DND-41 (cell line): ENCODE measurements around the gene PTPRC.

Experiments used
- ATAC-seq: fragments of 200-7000 bp; cut with Tn5 transposase; 3 replicates; pipeline ENCODE4 v1.9.1; 2021; ENCODE audit warnings: low read depth; ENCODE audit not compliant: insufficient read depth
- DNase-seq: peaks from one replicate; pipeline ENCODE4 v3.0.0-alpha.2; 2020
- H2AFZ ChIP-seq: 2 replicates; pipeline ENCODE4 v1.6.0; 2012; ENCODE audit warnings: low read depth, low read length
- H3K27ac ChIP-seq: 2 replicates; pipeline ENCODE4 v1.5.1; 2012; ENCODE audit warnings: low read length, inconsistent platforms
- H3K27me3 ChIP-seq: fragments of 200-600 bp; sonication (generic); 2 replicates; pipeline ENCODE4 v1.6.0; 2012; ENCODE audit warnings: low read length, mild to moderate bottlenecking, inconsistent platforms; ENCODE audit not compliant: insufficient read depth, poor library complexity
- H3K36me3 ChIP-seq: 2 replicates; pipeline ENCODE4 v1.5.1; 2012; ENCODE audit warnings: low read length, inconsistent platforms; ENCODE audit not compliant: insufficient read depth
- H3K4me1 ChIP-seq: 2 replicates; pipeline ENCODE4 v1.5.1; 2012; ENCODE audit warnings: mild to moderate bottlenecking, low read length; ENCODE audit not compliant: insufficient read depth
- H3K4me2 ChIP-seq: 2 replicates; pipeline ENCODE4 v1.6.0; 2012; ENCODE audit warnings: mild to moderate bottlenecking, moderate library complexity, low read length, inconsistent platforms; ENCODE audit not compliant: insufficient read depth
- H3K4me3 ChIP-seq, 2 experiments: fragments of 200-600 bp in 1 of 2; shearing (Covaris generic) in 1 of 2; 2 replicates each; pipeline ENCODE4 v1.5.1; 2012 to 2016; ENCODE audit warnings: inconsistent platforms in 2 of 2, low read length in 2 of 2, mild to moderate bottlenecking in 2 of 2, low read depth in 1 of 2, moderate library complexity in 1 of 2
- H3K79me2 ChIP-seq: 2 replicates; pipeline ENCODE4 v1.6.0; 2012; ENCODE audit warnings: low read length, inconsistent platforms; ENCODE audit not compliant: insufficient read depth
- H3K9ac ChIP-seq: 2 replicates; pipeline ENCODE4 v1.6.0; 2012; ENCODE audit warnings: low read depth, mild to moderate bottlenecking, inconsistent platforms, low read length, moderate library complexity
- H3K9me3 ChIP-seq: 2 replicates; pipeline ENCODE4 v1.5.1; 2012; ENCODE audit warnings: low read length, moderate library complexity, mild to moderate bottlenecking, inconsistent platforms; ENCODE audit not compliant: insufficient read depth, severe bottlenecking
- H4K20me1 ChIP-seq: 2 replicates; pipeline ENCODE4 v1.6.0; 2012; ENCODE audit warnings: low read length; ENCODE audit not compliant: insufficient read depth
- EZH2 ChIP-seq: IDR thresholded peaks from 3 replicates; pipeline ENCODE4 v1.6.1; 2012; ENCODE audit warnings: borderline replicate concordance, low read depth, mild to moderate bottlenecking, moderate library complexity, low read length, inconsistent platforms; ENCODE audit not compliant: severe bottlenecking
- TF ChIP-seq, protein P1 (sequence below): IDR thresholded peaks from 2 replicates; pipeline ENCODE4 v1.5.1; 2012; ENCODE audit warnings: borderline replicate concordance, low read length, moderate library complexity, mild to moderate bottlenecking; ENCODE audit not compliant: poor library complexity, severe bottlenecking; ENCODE audit errors: extremely low read depth

PTPRC gene

DNA sequence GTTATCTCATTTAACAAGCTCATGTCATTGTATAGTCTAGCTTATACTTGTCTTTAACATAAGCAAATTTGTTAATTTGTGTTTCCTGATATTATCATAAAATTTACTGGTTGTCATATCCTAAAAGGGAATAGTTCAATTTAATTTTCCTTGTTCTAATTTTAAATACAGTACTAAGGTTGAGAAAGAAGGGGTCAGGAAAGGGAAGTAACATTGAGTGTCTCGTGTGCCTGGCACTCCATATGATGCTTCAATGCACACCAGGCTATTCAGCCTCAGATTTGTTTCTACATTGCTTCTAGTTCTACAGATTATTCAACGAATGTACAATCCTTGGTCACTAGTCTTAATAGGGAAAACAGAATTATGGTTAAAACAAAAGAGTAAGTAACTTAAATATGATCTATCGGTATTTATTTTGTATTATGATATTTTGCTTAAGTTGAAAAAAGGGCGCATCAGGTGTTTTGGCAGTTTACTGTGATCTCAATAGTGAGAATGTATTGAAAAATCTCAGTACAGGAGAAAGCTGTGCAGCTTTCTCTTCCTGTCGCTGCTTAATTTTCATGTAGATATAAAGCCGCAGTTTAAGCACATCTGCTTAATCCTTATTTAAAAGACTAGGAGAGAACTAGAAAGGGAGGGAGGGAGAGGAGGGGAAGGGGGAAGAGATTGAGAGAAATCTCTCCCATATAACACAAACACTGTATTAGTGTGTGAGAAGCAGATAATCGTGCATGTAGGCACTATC is 13.0 kb downstream of the PTPRC start:
- no peaks in the 10 kb centered on the region for H4K20me1 ChIP-seq
- TF ChIP-seq EZH2 = no peak
- TF ChIP-seq, protein P1, sequence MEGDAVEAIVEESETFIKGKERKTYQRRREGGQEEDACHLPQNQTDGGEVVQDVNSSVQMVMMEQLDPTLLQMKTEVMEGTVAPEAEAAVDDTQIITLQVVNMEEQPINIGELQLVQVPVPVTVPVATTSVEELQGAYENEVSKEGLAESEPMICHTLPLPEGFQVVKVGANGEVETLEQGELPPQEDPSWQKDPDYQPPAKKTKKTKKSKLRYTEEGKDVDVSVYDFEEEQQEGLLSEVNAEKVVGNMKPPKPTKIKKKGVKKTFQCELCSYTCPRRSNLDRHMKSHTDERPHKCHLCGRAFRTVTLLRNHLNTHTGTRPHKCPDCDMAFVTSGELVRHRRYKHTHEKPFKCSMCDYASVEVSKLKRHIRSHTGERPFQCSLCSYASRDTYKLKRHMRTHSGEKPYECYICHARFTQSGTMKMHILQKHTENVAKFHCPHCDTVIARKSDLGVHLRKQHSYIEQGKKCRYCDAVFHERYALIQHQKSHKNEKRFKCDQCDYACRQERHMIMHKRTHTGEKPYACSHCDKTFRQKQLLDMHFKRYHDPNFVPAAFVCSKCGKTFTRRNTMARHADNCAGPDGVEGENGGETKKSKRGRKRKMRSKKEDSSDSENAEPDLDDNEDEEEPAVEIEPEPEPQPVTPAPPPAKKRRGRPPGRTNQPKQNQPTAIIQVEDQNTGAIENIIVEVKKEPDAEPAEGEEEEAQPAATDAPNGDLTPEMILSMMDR = no peak
- H3K9me3 ChIP-seq = no peaks in the 10 kb centered on the region
- H3K4me2 ChIP-seq = no peak overlapping the region
- H3K79me2 ChIP-seq = peaks cover 78% of the 10 kb centered on the region
- peak overlapping the region; percentile 43; the same call in 1 of the 2 replicates for H3K27ac ChIP-seq
- 0 out of 2 replicates have a peak, but pooled peaks cover 4% of the 10 kb centered on the region for H3K36me3 ChIP-seq
- H2AFZ ChIP-seq = no peak overlapping the region
- peaks cover 80% of the 10 kb centered on the region for H3K4me1 ChIP-seq
- no peak for DNase-seq
- H3K4me3 ChIP-seq = no peak overlapping the region
- no peaks in the 10 kb centered on the region for H3K27me3 ChIP-seq
- H3K9ac ChIP-seq = no peak overlapping the region
- ATAC-seq = no peak

DNA sequence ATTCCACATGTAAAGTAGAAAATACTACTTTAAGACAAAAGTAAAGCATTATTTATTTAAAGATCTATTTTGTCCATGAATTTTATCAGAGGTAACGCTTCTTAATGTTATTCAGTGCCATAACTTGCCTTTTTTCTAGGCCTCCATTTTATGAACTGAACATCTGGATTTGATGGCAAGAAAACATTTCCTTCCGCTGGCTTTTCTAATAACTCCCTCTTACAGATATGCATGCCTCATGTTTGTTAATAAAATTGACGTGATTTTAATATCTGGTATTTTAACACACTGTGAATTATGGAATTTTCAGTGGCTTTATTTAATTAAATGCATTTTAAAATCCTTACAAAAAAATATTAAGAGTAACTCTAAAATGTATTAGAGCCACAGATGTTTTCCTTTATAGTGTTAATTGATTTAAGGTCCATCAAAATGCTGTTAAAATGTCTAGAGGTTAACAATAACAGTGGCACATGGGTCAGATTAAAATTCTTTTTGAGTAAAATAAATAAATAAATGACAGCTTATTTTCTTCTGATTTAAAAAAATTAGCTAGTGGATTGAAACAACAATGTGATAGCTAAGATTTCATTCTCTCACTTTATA is 15.1 kb downstream of the PTPRC start:
- Histone ChIP-seq H4K20me1 (no peaks in the 10 kb centered on the region), H3K9me3 (no peaks in the 10 kb centered on the region), H3K4me1 (peaks cover 89% of the 10 kb centered on the region), H3K79me2 (peaks cover 80% of the 10 kb centered on the region), H3K4me3 (no peak overlapping the region), H3K4me2 (no peak overlapping the region), H3K27ac (no peak overlapping the region; the same call in 1 of the 2 replicates), H3K27me3 (no peaks in the 10 kb centered on the region), H3K9ac (no peak overlapping the region), H3K36me3 (no peaks in the 10 kb centered on the region), H2AFZ (no peak overlapping the region)
- TF ChIP-seq, protein P1 = no peak
- no peak for TF ChIP-seq EZH2
- DNase-seq (no peak), ATAC-seq (no peak)

DNA sequence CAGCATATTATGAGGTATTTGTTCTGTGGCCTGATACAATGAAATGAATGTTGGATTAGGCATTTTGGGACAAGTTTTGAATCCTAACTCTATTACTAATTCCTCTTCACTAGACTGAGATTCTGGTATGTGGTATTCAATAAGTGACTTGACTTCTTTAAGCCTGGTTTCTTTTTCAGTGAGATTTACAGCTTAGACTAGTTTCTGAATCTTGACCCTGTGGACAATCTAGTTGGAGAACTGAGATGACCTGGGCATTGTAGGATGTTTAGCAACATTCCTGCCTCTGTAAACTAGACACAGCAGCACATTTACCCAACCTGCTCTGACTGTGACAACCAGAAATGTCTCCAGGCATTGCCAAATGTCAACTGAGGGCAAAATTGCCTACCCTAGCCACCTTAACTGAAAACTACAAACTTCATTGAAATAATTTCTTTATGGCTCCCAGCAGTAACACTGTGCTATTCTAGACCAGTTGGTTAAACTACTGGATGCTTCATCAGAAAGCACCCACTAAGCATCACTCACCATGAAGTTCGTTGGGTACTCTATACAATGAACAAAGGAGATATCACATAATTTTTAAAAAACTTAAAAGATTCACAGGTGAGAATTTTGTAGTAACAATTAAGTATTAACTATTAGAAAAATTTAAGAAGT is 16.8 kb downstream of the PTPRC start:
- H3K4me3 ChIP-seq = peak overlapping the region in 1 of 2 experiments; percentile 43; a peak in 2 of 4 replicates
- no peaks in the 10 kb centered on the region for H3K9me3 ChIP-seq
- H4K20me1 ChIP-seq = no peaks in the 10 kb centered on the region
- peak overlapping the region; percentile 90 for H3K27ac ChIP-seq
- peak; percentile 10; the same call in 1 of the 3 replicates for ATAC-seq
- H3K9ac ChIP-seq = peak overlapping the region; percentile 56
- peak overlapping the region; percentile 51 for H2AFZ ChIP-seq
- no peaks in the 10 kb centered on the region for H3K27me3 ChIP-seq
- peak overlapping the region; percentile 63 for H3K4me2 ChIP-seq
- no peaks in the 10 kb centered on the region for H3K36me3 ChIP-seq
- DNase-seq = no peak
- peaks cover 76% of the 10 kb centered on the region for H3K79me2 ChIP-seq
- no peak for TF ChIP-seq EZH2
- TF ChIP-seq, protein P1 = no peak
- peaks cover 83% of the 10 kb centered on the region for H3K4me1 ChIP-seq
